HS-27A (cell line): ENCODE measurements around the gene DNAJB2.

Experiments
- DNase-seq: peaks from one replicate; pipeline ENCODE4 v3.0.0-alpha.2; 2012; ENCODE audit warnings: low read depth, missing footprints

The DNAJB2 gene

DNA sequence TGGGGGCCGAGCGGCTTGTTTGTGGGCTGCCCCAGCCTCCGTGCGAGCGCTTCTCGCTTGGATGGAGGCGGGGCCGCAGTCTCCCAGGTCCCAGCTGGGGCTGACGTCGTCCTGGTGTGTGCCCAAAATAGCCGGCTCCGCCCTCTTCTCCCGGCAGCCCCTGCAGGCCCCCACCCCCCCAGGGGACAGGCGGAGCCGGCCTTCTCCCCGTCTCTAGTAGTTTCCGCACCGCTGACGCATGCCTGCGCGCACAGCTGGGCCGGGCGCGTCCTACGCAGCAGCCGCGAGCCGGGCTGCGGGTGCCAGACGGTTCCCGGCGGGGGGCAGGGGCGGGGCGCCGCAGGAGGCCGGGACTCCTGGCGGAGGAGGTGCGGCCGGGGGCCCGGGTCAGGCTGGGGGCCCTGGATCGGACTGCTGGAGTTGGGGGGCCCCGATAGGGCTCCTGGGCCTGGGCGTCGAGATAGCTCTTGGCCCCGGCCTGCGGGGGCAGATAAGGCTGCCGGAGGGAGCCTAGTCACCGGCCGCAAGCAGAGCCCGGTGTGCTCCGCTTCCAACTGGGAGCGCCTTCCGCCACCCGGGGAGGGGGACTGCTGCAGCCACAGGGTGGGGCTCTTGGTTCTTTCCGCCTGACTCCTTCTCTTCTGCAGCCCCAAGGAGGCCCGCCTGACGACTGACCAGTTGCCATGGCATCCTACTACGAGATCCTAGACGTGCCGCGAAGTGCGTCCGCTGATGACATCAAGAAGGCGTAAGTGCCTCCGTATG, at the start of gene DNAJB2:
DNAJB2 (plus strand) TSS at position 216 of the 765 bp plus-strand sequence; CDS start at position 684, 468 bp downstream.
- peak; percentile 77 for DNase-seq

DNA sequence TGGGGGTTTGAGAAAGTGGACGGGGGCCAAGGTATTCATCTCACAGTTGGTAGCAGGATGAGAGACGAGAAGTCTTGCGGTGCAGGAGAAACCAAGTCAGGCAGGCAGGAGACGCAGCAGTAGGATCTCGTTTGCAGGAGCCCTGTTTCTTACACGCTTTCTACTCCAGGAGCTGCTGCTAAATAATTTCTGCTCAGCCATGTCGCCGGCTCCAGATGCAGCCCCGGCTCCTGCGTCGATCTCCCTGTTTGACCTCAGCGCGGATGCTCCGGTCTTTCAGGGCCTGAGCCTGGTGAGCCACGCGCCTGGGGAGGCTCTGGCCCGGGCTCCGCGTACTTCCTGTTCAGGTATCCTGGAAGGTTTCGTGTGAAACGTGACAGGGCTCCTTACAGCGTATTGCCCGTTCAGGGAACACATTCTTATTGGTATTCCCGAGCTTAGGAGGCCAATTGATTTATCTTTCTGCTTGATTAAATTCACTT, 49.1 kb upstream of the DNAJB2 start:
- no peak for DNase-seq

DNA sequence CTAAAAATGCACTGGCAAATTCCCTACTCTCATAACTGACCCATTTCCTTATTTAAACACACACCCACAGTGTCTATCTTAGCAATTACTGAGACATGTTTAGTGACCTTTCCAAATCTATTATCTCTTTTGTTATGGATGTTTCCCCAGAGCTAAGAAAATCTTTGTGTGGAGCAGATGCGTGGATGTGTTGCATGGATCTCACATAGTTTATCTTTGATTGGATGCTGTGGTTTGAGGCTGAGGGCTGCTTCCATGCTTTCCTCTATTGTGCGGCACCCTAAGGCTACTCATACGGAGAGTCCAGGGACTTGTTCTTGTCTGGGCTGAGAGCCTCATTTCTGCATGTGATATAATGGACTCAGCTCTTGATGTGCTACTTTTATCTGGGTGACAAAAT, 44.8 kb upstream of the DNAJB2 start:
- no peak for DNase-seq

DNA sequence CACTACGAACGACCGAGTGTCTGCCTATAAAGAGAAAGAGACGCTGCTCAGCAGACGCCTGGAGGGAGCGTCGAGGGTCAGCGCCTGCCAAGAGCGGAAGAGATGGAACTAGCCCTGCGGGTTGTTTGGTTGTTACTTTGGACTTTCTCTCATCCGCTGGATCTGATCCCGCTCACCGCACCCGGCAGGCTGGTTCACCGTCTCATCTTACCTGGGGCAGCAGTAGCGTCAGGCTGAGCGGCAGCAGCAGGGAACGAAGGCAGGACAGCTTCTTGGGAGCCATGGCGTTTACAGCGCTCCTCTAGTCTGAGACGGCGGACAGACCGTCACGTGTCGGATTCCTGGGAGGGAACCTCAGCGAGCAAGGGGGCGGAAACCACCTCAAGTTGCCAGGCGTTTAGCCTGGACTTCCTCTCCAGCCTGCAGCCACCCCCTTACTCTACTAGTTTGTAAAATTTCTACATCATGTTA, 35.8 kb upstream of the DNAJB2 start:
- no peak for DNase-seq

DNA sequence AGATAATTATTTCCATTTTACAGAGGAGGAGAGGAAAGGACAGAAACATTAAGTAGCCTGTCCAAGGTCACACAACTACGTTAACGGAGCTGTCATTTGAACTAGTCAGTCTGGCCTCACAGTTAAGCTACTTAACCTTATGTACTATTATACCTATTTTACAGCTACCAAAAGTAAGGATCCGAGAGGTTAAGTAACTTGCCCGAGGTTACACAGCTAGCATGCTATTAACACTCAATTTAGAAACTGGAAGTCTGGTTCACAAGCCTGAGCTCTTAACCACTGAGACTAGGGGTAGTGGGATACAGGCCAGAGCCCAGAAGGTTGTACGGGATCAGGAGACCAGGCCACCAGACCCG, 34.4 kb upstream of the DNAJB2 start:
- DNase-seq: no peak

DNA sequence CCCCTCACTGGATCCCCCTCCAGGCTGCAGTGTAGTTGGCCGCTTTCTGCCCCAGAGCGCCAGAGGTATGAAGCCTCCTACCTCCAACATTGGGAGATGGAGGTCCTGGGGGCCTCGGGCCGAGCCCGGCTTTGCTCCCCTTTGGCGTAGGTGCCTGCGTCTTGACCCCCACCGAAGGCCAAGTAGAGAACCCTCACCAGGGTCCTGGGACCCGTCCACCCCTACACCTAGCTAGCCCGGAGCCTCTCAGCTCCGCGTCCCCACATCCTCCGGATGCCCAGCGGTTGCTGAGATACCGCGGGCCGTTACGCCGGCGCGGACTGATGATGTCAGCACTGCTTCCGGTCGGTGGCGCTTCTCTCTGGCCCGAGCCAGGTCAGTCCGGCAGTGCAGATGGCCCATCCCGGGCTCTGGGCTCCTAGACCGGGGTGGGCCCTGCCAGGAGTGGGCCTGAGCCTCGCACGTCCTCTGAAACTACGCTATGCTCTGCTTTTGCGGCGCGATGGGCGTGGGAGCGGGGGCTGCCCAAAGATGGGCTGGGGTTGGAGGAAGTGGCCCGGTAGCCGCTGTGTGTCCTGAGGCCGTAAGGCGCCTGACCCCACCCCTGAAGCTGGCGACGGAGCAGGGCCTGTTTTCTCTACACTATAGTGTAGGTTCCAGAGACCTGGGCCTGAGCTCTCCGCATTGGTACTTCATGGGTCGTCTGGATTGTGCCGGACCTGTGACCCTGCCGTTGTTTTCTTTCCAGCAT, 33.8 kb upstream of the DNAJB2 start, which contains the start of the genes GLB1L and STK16:
GLB1L (minus strand) TSS at position 297 of the 751 bp plus-strand sequence. CDS start 1,871 bp downstream, outside the sequence.
STK16 (plus strand) TSS at position 332 of the 751 bp plus-strand sequence. CDS start 521 bp downstream, outside the sequence.
- peak; percentile 60 for DNase-seq

DNA sequence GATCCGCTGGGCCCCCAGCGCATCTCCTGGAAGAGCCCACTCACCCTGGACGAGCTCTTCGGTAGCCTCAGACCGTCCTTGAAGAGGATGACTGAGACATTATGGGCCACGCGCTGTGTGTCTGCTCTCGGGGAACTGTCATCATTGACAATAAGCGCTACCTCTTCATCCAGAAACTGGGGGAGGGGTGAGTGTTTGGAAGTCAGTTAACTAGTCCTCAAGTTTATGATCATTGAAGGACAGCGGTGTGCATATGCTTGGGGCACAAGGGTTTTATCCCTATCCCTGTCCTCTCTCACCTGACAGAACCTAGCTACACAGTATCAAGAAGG, 33.3 kb upstream of the DNAJB2 start:
- DNase-seq: no peak

DNA sequence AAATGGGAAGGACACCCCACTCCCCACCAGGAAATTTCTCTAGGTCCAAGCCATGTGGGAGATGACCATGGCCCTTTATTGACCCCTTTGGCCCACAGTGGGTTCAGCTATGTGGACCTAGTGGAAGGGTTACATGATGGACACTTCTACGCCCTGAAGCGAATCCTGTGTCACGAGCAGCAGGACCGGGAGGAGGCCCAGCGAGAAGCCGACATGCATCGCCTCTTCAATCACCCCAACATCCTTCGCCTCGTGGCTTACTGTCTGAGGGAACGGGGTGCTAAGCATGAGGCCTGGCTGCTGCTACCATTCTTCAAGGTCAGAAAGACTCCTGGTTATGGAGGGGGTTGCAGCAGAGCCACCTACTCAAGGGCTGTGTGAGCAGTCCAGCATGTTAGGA, 32.6 kb upstream of the DNAJB2 start:
- DNase-seq: no peak

DNA sequence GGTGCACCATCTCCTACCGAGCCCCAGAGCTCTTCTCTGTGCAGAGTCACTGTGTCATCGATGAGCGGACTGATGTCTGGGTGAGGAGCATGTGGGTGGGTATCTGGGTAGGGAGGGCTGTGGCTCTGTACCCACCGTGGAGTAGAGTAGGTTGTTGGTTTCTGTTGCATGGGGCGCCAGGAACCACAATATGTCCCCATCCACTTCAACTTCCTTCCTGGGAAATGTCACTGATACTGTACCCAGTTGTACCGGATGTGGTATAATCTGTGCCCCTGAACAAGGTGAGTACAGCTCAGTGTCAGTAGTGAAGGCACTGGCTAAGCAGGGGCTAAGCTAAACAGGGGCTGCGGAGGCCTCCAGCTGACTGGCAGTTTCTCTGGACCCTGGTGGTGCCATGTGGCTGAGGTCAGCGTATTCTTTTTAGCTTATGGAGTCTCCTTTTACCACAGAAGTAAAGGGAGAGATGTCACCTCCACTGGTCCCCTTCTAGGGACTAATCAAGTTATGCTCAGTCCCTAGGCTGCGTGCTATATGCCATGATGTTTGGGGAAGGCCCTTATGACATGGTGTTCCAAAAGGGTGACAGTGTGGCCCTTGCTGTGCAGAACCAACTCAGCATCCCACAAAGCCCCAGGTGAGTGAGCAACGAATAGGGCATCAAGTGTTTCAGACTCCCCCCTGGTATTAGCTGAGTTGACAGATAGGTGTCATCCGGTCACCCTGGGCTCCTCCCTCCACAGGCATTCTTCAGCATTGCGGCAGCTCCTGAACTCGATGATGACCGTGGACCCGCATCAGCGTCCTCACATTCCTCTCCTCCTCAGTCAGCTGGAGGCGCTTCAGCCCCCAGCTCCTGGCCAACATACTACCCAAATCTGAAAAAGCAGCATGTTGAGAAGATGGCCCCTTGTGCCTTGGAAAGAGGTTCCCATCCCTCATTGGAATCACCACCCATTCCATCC, 31.2 kb upstream of the DNAJB2 start:
- DNase-seq: no peak

DNA sequence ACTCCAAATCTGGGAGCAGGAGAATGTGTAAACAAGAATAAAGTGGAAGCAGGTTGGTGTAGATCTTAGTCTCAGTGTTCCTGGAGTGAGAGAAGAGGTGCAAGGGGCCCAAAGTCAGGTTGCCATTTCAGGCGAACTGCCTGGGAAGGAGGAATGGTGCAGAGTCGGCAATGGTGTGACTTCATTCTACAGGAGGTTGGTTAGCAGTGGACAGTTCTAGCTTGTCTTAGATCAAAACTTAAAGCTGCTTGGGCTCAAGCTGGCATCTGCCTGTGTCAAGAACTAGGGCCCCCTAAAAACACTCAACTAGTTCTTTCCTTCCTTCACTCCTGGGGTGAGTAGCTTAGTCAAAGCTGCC, 30.3 kb upstream of the DNAJB2 start:
- no peak for DNase-seq

DNA sequence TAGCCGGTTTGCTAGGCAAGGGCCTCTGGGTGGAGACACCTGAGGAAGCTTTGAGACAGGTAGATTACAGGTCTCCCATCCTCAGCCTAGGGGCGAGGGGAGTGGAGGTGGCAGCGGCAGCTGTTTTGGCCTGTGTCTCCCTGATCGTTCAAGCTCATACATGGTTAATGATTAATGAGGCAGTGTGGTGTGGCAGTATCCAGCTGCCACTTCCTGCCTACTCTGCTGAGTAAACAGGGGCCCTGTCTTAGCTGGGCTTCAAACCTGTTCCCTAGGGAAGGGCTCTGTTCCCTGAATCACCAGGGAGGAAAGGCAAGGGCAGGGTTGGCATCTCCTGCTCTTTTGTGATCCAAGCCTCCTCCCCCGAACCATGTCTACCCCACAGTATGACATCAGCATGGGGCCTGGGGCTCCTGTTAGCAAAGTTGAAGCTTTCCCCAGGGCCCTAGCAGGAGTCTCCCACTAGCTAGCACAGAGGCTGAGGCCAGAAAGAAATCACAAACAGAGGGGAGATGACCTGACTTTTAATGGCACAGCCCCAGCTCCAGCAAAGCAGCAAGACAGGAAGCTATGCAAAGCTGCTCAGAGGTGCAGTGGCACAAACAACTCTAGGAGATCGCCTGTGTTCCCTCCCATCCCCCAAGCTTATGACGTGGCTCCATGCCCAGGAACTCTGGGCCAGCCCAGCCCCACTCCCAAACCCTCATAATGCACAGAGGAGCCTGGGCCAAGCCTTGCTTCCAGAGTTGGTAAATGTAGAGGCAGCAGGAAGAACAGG, 29.8 kb upstream of the DNAJB2 start:
- no peak for DNase-seq

DNA sequence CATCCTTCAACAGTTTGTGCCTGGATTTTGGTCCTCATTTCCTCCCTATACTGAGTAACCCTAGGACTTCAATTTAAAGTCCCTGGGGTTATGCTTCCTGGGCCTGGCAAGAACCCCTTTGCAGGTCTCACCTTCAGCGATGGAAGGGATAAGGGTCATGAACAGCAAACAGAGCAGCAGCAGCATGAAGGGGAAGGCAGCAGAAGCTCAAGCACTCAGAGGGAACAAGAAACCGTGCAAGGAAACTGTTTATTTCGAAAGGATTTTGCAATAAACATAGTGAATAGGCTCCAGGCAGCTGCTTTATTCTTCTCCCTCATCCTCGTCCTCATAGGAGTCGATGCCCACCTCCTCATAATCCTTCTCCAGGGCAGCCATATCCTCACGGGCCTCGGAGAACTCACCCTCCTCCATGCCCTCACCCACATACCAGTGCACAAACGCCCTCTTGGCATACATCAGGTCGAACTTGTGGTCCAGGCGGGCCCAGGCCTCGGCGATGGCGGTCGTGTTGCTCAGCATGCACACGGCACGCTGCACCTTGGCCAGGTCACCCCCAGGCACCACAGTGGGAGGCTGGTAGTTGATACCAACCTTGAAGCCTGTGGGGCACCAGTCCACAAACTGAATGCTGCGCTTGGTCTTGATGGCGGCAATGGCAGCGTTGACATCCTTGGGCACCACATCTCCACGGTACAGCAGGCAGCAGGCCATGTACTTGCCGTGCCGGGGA, 29.0 kb upstream of the DNAJB2 start:
- no peak for DNase-seq

DNA sequence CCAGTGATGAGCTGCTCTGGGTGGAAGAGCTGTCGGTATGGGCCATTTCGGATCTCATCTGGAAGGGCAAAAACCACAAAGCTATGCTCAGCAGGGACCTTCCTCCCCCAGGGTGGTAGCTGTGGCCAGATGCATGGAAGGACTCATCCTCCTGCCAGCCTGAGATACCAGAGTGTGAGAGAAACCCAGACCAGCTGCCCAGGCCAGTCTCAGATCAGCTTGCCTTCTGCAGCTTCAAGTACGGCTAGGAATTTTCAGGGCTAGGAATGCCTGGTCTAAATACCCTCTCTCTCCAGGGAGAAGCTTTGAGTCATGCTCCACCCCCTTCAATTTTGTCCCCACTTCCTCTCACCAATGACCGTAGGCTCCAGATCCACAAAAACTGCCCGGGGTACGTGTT, 27.5 kb upstream of the DNAJB2 start:
- DNase-seq: no peak

DNA sequence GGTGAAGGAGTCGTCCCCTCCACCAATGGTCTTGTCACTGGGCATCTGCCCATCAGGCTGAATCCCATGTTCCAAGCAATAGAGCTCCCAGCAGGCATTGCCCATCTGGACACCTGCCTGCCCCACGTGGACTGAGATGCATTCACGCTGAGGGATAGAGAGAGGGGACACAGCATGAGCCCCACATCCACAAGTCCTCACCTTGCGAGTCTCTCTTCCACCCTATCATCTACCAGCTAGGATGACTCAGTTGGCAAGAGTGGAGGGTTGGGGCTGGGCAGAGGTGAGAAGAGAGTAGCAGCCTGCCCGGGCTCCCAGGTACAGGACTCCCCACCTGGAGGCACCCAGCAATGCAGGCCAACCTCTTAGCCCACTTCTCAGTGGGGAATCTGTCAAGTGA, 27.1 kb upstream of the DNAJB2 start:
- no peak for DNase-seq

DNA sequence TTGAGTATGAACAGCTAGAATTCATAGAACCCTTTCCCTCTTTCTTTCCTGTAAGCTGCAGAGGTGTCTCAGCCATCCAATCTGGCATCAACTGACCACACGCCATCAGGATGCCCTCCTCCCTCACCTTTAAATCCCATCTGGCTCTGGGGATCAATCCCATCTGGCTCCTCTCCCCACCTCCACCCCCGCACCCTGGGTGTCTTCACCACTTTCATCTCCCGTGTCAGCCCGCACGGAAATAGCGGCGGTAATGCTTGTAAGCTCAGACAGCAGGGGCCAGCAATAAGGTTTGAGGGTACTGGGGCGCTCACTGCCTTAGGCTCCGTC, 26.6 kb upstream of the DNAJB2 start:
- DNase-seq: no peak

DNA sequence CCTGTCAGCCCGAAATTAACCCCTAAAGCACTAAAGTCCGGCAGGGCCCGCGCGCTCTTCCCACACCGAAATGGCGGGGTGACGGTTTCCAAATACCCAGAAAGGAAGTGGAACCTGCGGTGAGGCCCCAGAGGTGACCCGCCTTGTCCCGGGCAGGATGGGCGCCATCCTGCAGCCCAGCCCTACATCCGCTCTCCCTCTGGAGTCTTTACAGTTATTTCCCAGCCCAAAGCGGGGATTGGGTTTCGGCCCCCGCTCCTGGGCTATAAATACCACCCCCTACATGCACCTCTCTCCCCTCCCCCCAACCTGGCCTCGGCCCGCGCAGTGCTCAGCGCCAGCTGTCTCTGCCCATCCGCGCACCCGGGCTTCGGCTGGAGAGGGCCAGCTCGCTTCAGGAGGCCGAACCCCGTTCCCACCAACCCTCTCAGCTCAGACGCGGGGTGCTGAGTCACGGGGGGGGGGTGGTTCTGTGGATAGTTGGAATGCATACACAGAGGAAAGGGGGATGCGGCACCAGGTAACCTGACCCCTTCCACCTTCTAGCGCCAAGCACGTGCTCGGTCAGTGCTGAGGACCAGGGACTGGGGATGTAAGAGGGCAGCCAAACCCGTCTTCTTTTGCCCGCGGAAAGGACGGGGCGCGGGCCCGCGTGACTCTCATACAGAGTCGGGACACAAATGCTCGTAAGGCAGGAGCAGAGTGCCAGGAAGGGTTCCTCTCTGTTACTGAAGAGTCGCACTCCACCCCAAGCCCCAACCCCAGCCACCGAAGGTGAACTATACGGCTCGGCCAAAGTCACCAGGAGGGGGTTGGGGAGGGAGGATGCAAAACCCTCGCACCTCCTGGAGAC, 26.0 kb upstream of the DNAJB2 start, which contains the start of gene TUBA4B:
TUBA4B (plus strand) TSS at position 344 of the 853 bp plus-strand sequence; CDS start at position 509, 165 bp downstream.
- no peak for DNase-seq

DNA sequence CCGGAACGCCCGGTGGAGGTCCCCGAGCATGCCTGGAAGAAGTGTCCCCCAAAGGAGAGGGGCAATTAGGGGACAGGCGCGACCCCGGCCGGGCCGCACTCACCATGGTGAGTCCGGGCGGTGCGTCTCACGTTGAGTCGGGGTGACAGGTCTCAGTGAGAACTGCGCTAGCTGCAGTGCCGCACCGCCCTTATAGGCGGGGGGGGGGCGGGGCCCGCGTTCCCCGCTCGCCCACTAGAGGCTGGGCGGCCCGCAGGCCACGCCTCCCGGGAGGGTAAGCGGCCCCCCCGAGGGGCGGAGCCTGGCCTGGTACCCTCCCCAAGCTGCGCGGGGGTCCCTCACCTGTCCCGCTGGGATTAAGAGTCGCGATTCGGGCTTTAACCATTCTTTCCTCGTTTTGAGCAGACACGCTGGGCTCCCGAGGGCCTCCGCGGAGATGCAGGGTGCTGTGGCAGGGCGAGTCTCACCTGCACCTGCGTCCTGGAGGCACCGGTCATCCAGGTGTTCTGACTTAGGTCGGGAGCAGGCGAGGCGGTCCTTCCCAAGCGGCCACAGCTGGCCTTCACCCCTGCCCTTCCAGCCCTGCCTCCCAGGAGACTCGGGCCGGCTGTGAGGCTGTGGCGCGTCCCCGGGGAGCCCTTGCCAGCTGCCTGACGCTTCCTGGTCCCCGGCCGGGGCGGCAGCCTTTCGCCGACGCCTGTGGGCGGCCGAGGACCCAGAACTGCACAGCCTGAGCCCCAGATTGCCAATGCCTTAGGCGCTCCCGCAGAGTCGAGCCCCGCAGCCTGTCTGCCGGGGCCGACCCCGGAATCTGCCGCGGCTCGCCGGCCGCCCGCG, 25.2 kb upstream of the DNAJB2 start, which contains the start of gene TUBA4A:
TUBA4A (minus strand) TSS at position 166 of the 837 bp plus-strand sequence; CDS start at position 106, 60 bp downstream.
- DNase-seq: no peak

DNA sequence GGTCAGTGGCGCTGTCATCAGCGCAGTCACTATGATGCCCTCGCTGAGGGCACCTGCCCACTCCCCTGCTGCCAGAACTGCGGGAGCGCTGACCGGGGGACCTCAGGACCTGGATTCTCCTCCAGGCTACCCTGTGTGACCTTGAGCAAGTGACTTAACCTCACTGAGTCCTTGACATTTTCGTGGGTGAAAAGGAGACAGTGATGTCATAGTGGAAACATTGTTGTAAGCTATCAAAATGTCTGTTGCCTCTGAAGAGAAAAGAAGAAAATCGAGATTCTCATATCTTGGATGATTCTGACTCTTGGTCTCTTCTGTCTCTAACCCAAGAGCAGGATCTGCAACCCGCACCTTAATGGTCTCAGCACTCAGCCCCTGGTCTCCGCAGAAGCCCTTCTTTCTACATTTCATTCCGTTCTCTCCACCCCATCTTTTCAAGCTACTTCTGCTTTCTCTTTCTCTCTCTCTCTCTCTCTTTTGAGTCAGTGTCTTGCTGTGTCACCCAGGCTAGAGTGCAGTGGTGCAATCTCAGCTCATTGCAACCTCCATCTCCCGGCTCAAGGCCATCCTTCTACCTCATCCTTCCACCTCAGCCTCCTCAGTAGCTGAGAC, 24.5 kb upstream of the DNAJB2 start:
- no peak for DNase-seq
